Endothelial cell of umbilical vein (primary cell): ENCODE data around the gene CCL17. TPM values are rescaled to one million over a fixed set of nuclear protein-coding genes. Genes with fewer than 3 reads are reported as not detected.

ENCODE experiments used
- BruUV-seq: library from RNA; stranded (reverse); fragments of 400-500 nt; replicated peaks from 2 replicates; lab custom pipeline; 2021; lab: Mats Ljungman, UMichigan
- CTCF ChIA-PET: fragments of 300-600, 350-600 bp; sonication (Branson Sonifier 250); formaldehyde crosslinking; loops from one replicate; lab custom pipeline; 2021; ENCODE audit warnings: antibody characterized with exemption, inconsistent platforms; lab: Charles Lee
- POLR2A ChIA-PET: fragments of 300-600, 350-600 bp; sonication (Branson Sonifier 250); formaldehyde crosslinking; loops from one replicate; lab custom pipeline; 2021; ENCODE audit warnings: antibody characterized with exemption, inconsistent platforms; lab: Charles Lee
- DNase-seq: peaks from one replicate; pipeline ENCODE4 v3.0.0-alpha.2; 2011; ENCODE audit warnings: low read depth, low spot score
- FAIRE-seq: peaks from 2 replicates; lab custom pipeline; 2011; peaks lifted over from hg19 to GRCh38; lab: Jason Lieb, UNC
- H2AFZ ChIP-seq: 2 replicates; pipeline ENCODE4 v1.6.0; 2012; ENCODE audit warnings: low read depth, low read length, control low read depth, inconsistent platforms
- H3K27ac ChIP-seq: 2 replicates; pipeline ENCODE4 v1.5.1; 2011; ENCODE audit warnings: low read depth, mild to moderate bottlenecking, control low read depth, low read length, moderate library complexity; ENCODE audit not compliant: insufficient read depth
- H3K27me3 ChIP-seq, 2 experiments: 2 replicates each; pipeline versions ENCODE4 v1.6.0 to v1.6.1; 2011; ENCODE audit warnings: low read length in 2 of 2, mixed read lengths in 1 of 2; ENCODE audit not compliant: control insufficient read depth in 2 of 2, insufficient read depth in 2 of 2
- H3K36me3 ChIP-seq, 2 experiments: 2 replicates in 1 of 2; 3 replicates in 1 of 2; pipeline ENCODE4 v1.5.1; 2011; ENCODE audit warnings: low read length in 2 of 2, mild to moderate bottlenecking in 1 of 2, moderate library complexity in 1 of 2; ENCODE audit not compliant: control insufficient read depth in 2 of 2, insufficient read depth in 2 of 2; ENCODE audit errors: extremely low read depth in 1 of 2
- H3K4me1 ChIP-seq: 3 replicates; pipeline ENCODE4 v1.5.1; 2011; ENCODE audit warnings: mild to moderate bottlenecking, low read length; ENCODE audit not compliant: control insufficient read depth, insufficient read depth; ENCODE audit errors: extremely low read depth
- H3K4me2 ChIP-seq: 2 replicates; pipeline ENCODE4 v1.6.1; 2011; ENCODE audit warnings: low read length, control low read depth, mixed read lengths; ENCODE audit not compliant: insufficient read depth
- H3K4me3 ChIP-seq, 3 experiments: fragments of 200-600 bp in 1 of 3; sonication (generic), shearing (Covaris generic) in 1 of 3; replicated peaks in 1 of 3; 2 replicates each; pipeline ENCODE4 v1.5.1; 2011 to 2016; ENCODE audit warnings: control low read depth in 3 of 3, low read length in 3 of 3, mild to moderate bottlenecking in 2 of 3, inconsistent platforms in 1 of 3, low read depth in 1 of 3, moderate library complexity in 1 of 3; ENCODE audit not compliant: insufficient read depth in 1 of 3
- H3K79me2 ChIP-seq: 2 replicates; pipeline ENCODE4 v1.6.0; 2012; ENCODE audit warnings: low read length, inconsistent platforms; ENCODE audit not compliant: control insufficient read depth, insufficient read depth
- H3K9ac ChIP-seq: replicated peaks from 2 replicates; pipeline ENCODE3; 2011; ENCODE audit warnings: low read length, control low read depth; ENCODE audit not compliant: insufficient read depth; ENCODE audit errors: extremely low read depth
- H3K9me1 ChIP-seq: replicated peaks from 3 replicates; pipeline ENCODE4 v1.6.0; 2011; ENCODE audit warnings: mild to moderate bottlenecking, low read length; ENCODE audit not compliant: control insufficient read depth, insufficient read depth; ENCODE audit errors: extremely low read depth
- H3K9me3 ChIP-seq: replicated peaks from 2 replicates; pipeline ENCODE4 v1.5.1; 2012; ENCODE audit warnings: low read length, inconsistent platforms; ENCODE audit not compliant: control insufficient read depth, insufficient read depth
- H4K20me1 ChIP-seq: replicated peaks from 2 replicates; pipeline ENCODE3; 2011; ENCODE audit warnings: mild to moderate bottlenecking, low read length; ENCODE audit not compliant: control insufficient read depth, insufficient read depth; ENCODE audit errors: extremely low read depth
- CTCF ChIP-seq, 2 donors: IDR thresholded peaks; 1 replicate in 1 of 2; 2 replicates in 1 of 2; pipeline ENCODE4 v1.5.1; 2011; ENCODE audit warnings: low read length in 2 of 2, mild to moderate bottlenecking in 2 of 2, moderate library complexity in 2 of 2, control low read depth in 1 of 2, inconsistent platforms in 1 of 2, low read depth in 1 of 2; ENCODE audit not compliant: insufficient read depth in 1 of 2; ENCODE audit errors: extremely low read depth in 1 of 2
- EZH2 ChIP-seq: IDR thresholded peaks from 2 replicates; pipeline ENCODE4 v1.6.1; 2012; ENCODE audit warnings: borderline replicate concordance, low read depth, mild to moderate bottlenecking, moderate library complexity, low read length, inconsistent platforms; ENCODE audit not compliant: severe bottlenecking
- FOS ChIP-seq: IDR thresholded peaks from 2 replicates; pipeline ENCODE4 v1.6.1; 2011; ENCODE audit warnings: mild to moderate bottlenecking, low read length, moderate library complexity, borderline replicate concordance; ENCODE audit not compliant: insufficient read depth
- GATA2 ChIP-seq: IDR thresholded peaks from 2 replicates; pipeline ENCODE4 v1.7.0; 2011; ENCODE audit warnings: low read depth, mild to moderate bottlenecking, moderate library complexity, mixed read lengths, low read length; ENCODE audit not compliant: insufficient read length, insufficient read depth
- JUN ChIP-seq: IDR thresholded peaks from 2 replicates; pipeline ENCODE4 v1.6.1; 2011; ENCODE audit warnings: borderline replicate concordance, low read depth; ENCODE audit not compliant: insufficient read length, insufficient read depth
- MYC ChIP-seq: IDR thresholded peaks from one replicate; pipeline ENCODE4 v1.6.1; 2011; ENCODE audit warnings: mild to moderate bottlenecking, low read depth, low read length
- POLR2A ChIP-seq: IDR thresholded peaks from 2 replicates; pipeline ENCODE4 v1.6.1; 2012; ENCODE audit warnings: low read depth, mild to moderate bottlenecking, control low read depth, low read length
- POLR2AphosphoS5 ChIP-seq: IDR thresholded peaks from 2 replicates; pipeline ENCODE4 v1.6.1; 2012; ENCODE audit warnings: low read depth, mild to moderate bottlenecking, control low read depth, low read length, moderate library complexity; ENCODE audit not compliant: insufficient read depth
- dilution Hi-C: fragments of 300-500 bp; cut with MboI; formaldehyde crosslinking; loops from one replicate; pipeline ENCODE4 v1.15.0; 2019; ENCODE audit warnings: low sequenced_read_pairs; ENCODE audit not compliant: extremely low pct_ligation_motif_present
- intact Hi-C: fragments of 100-400 bp; cut with micrococcal nuclease; formaldehyde crosslinking; loops from one replicate; pipeline ENCODE4 v1.10.0; 2022
- polyA plus RNA-seq, 4 experiments: library from polyadenylated mRNA; depleted of rRNA in 3 of 4; stranded (reverse) in 3 of 4; unstranded in 1 of 4; fragments of >200 nt; gene quantifications; 2 replicates each; pipeline versions ENCODE4 v1.2.1 to v1.2.3, GENCODE V29; 2011 to 2012; ENCODE audit warnings: missing spikeins in 1 of 4
- total RNA-seq: library from RNA; stranded (reverse); gene quantifications from 2 replicates; pipeline ENCODE4 v1.2.3, GENCODE V29; 2021
- TF ChIP-seq, protein P1 (sequence below): IDR thresholded peaks from 2 replicates; pipeline ENCODE4 v1.6.1; 2011; ENCODE audit not compliant: insufficient read depth, insufficient read length

Gene CCL17
- total and polyA plus RNA-seq, 2 donors (not counting 3 experiments of a cell fraction or from before 2014, with no cell fraction given), result not detected

- Histone ChIP-seq H3K9ac (no peak overlapping the region), H2AFZ (no peak overlapping the region), H3K4me3 (no peak overlapping the region), H3K36me3 (no peaks in the 10 kb centered on the region), H3K27me3 (peaks cover 0 to 2% of the 10 kb centered on the region in 2 experiments), H3K9me1 (no peaks in the 10 kb centered on the region), H3K27ac (no peak overlapping the region), H3K4me1 (no peaks in the 10 kb centered on the region), H3K4me2 (no peak overlapping the region), H3K9me3 (no peaks in the 10 kb centered on the region), H3K79me2 (no peaks in the 10 kb centered on the region), H4K20me1 (no peaks in the 10 kb centered on the region)
- BruUV-seq, result no TSS peak
- POLR2A ChIA-PET, result no interaction called here
- dilution Hi-C loops (no loop called here), intact Hi-C loops (no loop called here)
- FAIRE-seq, result no peak
- DNase-seq, result no peak
- CTCF ChIA-PET, result interaction anchor here (0.9 kb wide), 1 partner anchor 61 kb away, joined by 3 read pairs; no protein-coding TSS in a partner anchor
- no peak for TF ChIP-seq POLR2A
- no peak for TF ChIP-seq EZH2
- TF ChIP-seq, protein P1, sequence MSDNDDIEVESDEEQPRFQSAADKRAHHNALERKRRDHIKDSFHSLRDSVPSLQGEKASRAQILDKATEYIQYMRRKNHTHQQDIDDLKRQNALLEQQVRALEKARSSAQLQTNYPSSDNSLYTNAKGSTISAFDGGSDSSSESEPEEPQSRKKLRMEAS, result no peak
- TF ChIP-seq CTCF (IDR thresholded peaks at IDR 0.05; ENCODE audit: extremely low read depth in 1 of 2, insufficient read depth in 1 of 2, low read depth in 1 of 2, low read length in 2 of 2), result no peak
- TF ChIP-seq JUN, result no peak
- TF ChIP-seq FOS, result no peak
- TF ChIP-seq GATA2, result no peak
- TF ChIP-seq MYC, result no peak
- TF ChIP-seq POLR2AphosphoS5, result no peak
Observed at GRCh38 chr16:57355898-57356414, 48.6 kb upstream of the CCL17 start.
